Type B pancreatic cell (in vitro differentiated cells): ENCODE measurements around the gene VTI1B. TPM values are rescaled to one million over a fixed set of nuclear protein-coding genes. Genes with fewer than 3 reads are reported as not detected.
"Not testable (repeated sequence)": the region's sequence is repeated elsewhere in the genome, so short reads cannot be mapped to it uniquely, and the experiment has no call there.

Source experiments
- DNase-seq: peaks from one replicate; pipeline ENCODE4 v3.0.0; 2021; ENCODE audit warnings: mixed read lengths; ENCODE audit not compliant: unreplicated experiment; ENCODE audit errors: extremely low spot score
- H3K27ac Mint-ChIP-seq: 2 replicates; pipeline ENCODE4 v1.8.0; 2021; ENCODE audit warnings: mild to moderate bottlenecking, mixed read lengths
- H3K27me3 Mint-ChIP-seq: 2 replicates; pipeline ENCODE4 v1.8.0; 2021; ENCODE audit warnings: mixed read lengths
- H3K36me3 Mint-ChIP-seq: 2 replicates; pipeline ENCODE4 v1.8.0; 2021; ENCODE audit warnings: mixed read lengths
- H3K4me1 Mint-ChIP-seq: one replicate; pipeline ENCODE4 v1.8.0; 2021; ENCODE audit warnings: mixed read lengths; ENCODE audit not compliant: unreplicated experiment
- H3K4me3 Mint-ChIP-seq: 2 replicates; pipeline ENCODE4 v1.8.0; 2021; ENCODE audit warnings: mild to moderate bottlenecking, mixed read lengths
- H3K9me3 Mint-ChIP-seq: 2 replicates; pipeline ENCODE4 v1.8.0; 2021; ENCODE audit warnings: mixed read lengths
- CTCF ChIP-seq: fragments of 200-600 bp; sonication (generic); conservative IDR thresholded peaks from 2 replicates; pipeline ENCODE4 v1.5.0; 2021; ENCODE audit warnings: antibody characterized with exemption, mild to moderate bottlenecking
- total RNA-seq: library from RNA; stranded (reverse); gene quantifications from 2 replicates; pipeline ENCODE4 v1.2.1, GENCODE V29; 2021; ENCODE audit warnings: low replicate concordance

The VTI1B gene
- total RNA-seq, 1 donor from 2014 or later = 92.0 TPM

- H3K36me3 Mint-ChIP-seq = no peaks in the 10 kb centered on the region
These were observed 63.9 kb downstream of the VTI1B start for GRCh38 chr14:67610491-67610890.

GRCh38 chr14:67609642-67610310 is 64.7 kb downstream of the VTI1B start:
- no peak for TF ChIP-seq CTCF
- Mint-ChIP-seq H3K4me1 (no peaks in the 10 kb centered on the region), H3K9me3 (no peaks in the 10 kb centered on the region), H3K27me3 (peaks cover 2% of the 10 kb centered on the region), H3K36me3 (no peaks in the 10 kb centered on the region), H3K4me3 (no peak overlapping the region), H3K27ac (no peak overlapping the region)
- DNase-seq = no peak

More at GRCh38 chr14:67610491-67610890, 63.9 kb downstream of the VTI1B start:
- H3K9me3 Mint-ChIP-seq = no peaks in the 10 kb centered on the region
- H3K27me3 Mint-ChIP-seq = no peaks in the 10 kb centered on the region
- no peak overlapping the region for H3K4me3 Mint-ChIP-seq
- no peak overlapping the region for H3K27ac Mint-ChIP-seq
- TF ChIP-seq CTCF = no peak
- no peak for DNase-seq
- no peaks in the 10 kb centered on the region for H3K4me1 Mint-ChIP-seq

GRCh38 chr14:67607646-67608045 is 66.8 kb downstream of the VTI1B start:
- no peak overlapping the region for H3K27ac Mint-ChIP-seq
- TF ChIP-seq CTCF = no peak
- H3K27me3 Mint-ChIP-seq = peaks cover 4% of the 10 kb centered on the region
- H3K4me1 Mint-ChIP-seq = no peaks in the 10 kb centered on the region
- H3K9me3 Mint-ChIP-seq = no peaks in the 10 kb centered on the region
- DNase-seq = no peak
- H3K4me3 Mint-ChIP-seq = no peak overlapping the region
- H3K36me3 Mint-ChIP-seq = no peaks in the 10 kb centered on the region

- Mint-ChIP-seq H3K4me3 (no peak overlapping the region), H3K4me1 (peaks cover 9% of the 10 kb centered on the region), H3K27me3 (peaks cover 4% of the 10 kb centered on the region), H3K9me3 (no peaks in the 10 kb centered on the region), H3K36me3 (no peaks in the 10 kb centered on the region), H3K27ac (no peak overlapping the region)
- DNase-seq = no peak
- no peak for TF ChIP-seq CTCF
These were observed 71.4 kb downstream of the VTI1B start for GRCh38 chr14:67602995-67603545.

- Mint-ChIP-seq H3K4me3 (peak overlapping the region; percentile 25), H3K27ac (peak overlapping the region; percentile 4), H3K4me1 (peaks cover 9% of the 10 kb centered on the region), H3K36me3 (no peaks in the 10 kb centered on the region), H3K27me3 (peaks cover 4% of the 10 kb centered on the region), H3K9me3 (no peaks in the 10 kb centered on the region)
- DNase-seq = no peak
- TF ChIP-seq CTCF = no peak
These were observed 72.4 kb downstream of the VTI1B start for GRCh38 chr14:67602076-67602475.

- H3K9me3 Mint-ChIP-seq, H3K4me1 Mint-ChIP-seq, H3K36me3 Mint-ChIP-seq, DNase-seq, H3K27me3 Mint-ChIP-seq: not testable (repeated sequence)
- peak overlapping the region; percentile 98 for H3K4me3 Mint-ChIP-seq
- H3K27ac Mint-ChIP-seq = peak overlapping the region; percentile 94
These were observed 73.9 kb downstream of the VTI1B start for GRCh38 chr14:67600562-67600974.
